Activated T-cell treated with anti-CD3 and anti-CD28 coated beads, Interleukin-2, amount 50 U/mL, for 72 hours (primary cell): ENCODE results near the gene AFAP1. TPM values are rescaled to one million over a fixed set of nuclear protein-coding genes. Genes with fewer than 3 reads are reported as not detected.

Source experiments
- ATAC-seq, 2 donors: fragments of 150-1000 bp; cut with Tn5 transposase; replicated peaks in 1 of 2; 2 replicates each; pipeline ENCODE4 v1.10.0; 2021; ENCODE audit warnings: moderate library complexity in 2 of 2, mild to moderate bottlenecking in 1 of 2
- DNase-seq, 2 donors: peaks; one replicate each; pipeline ENCODE4 v3.0.0; 2021 to 2022; ENCODE audit warnings: mixed read lengths in 1 of 2
- H3K27ac Mint-ChIP-seq: one replicate; pipeline ENCODE4 v1.8.0; 2022; ENCODE audit warnings: mild to moderate bottlenecking, moderate library complexity, mixed read lengths
- H3K27me3 Mint-ChIP-seq: one replicate; pipeline ENCODE4 v1.8.0; 2022; ENCODE audit warnings: low read depth, mixed read lengths
- H3K36me3 Mint-ChIP-seq, 2 donors: one replicate each; pipeline ENCODE4 v1.8.0; 2022; ENCODE audit warnings: mixed read lengths in 2 of 2, mild to moderate bottlenecking in 1 of 2; ENCODE audit not compliant: insufficient read depth in 2 of 2
- H3K4me1 Mint-ChIP-seq: one replicate; pipeline ENCODE4 v1.8.0; 2022; ENCODE audit warnings: low read depth, mixed read lengths
- H3K4me3 Mint-ChIP-seq, 2 donors: one replicate each; pipeline ENCODE4 v1.8.0; 2022; ENCODE audit warnings: mild to moderate bottlenecking in 2 of 2, mixed read lengths in 2 of 2, moderate library complexity in 2 of 2
- H3K9me3 Mint-ChIP-seq, 2 donors: one replicate each; pipeline ENCODE4 v1.8.0; 2022; ENCODE audit warnings: mixed read lengths in 2 of 2
- total RNA-seq, 2 donors: library from RNA; stranded (reverse); gene quantifications; one replicate each; pipeline ENCODE4 v1.2.3, GENCODE V29; 2022

The AFAP1 gene
- total RNA-seq, 2 donors from 2014 or later: 30.6 to 49.3 TPM

- H3K4me1 Mint-ChIP-seq: no peaks in the 10 kb centered on the region
Observed at GRCh38 chr4:7756561-7757355, 182.9 kb downstream of the AFAP1 start.

GRCh38 chr4:7756071-7756470, 183.6 kb downstream of the AFAP1 start:
- Mint-ChIP-seq H3K9me3 (no peaks in the 10 kb centered on the region), H3K36me3 (no peaks in the 10 kb centered on the region), H3K4me1 (no peaks in the 10 kb centered on the region), H3K4me3 (no peak overlapping the region), H3K27me3 (no peaks in the 10 kb centered on the region), H3K27ac (no peak overlapping the region)
- ATAC-seq (no peak), DNase-seq (no peak)

More at GRCh38 chr4:7756561-7757355, 182.9 kb downstream of the AFAP1 start:
- Mint-ChIP-seq H3K9me3 (no peaks in the 10 kb centered on the region), H3K36me3 (no peaks in the 10 kb centered on the region), H3K4me3 (no peak overlapping the region), H3K27ac (peak overlapping the region; percentile 19), H3K27me3 (no peaks in the 10 kb centered on the region)
- DNase-seq (no peak), ATAC-seq (no peak)

- Mint-ChIP-seq H3K4me1 (peaks cover 1% of the 10 kb centered on the region), H3K36me3 (no peaks in the 10 kb centered on the region), H3K27me3 (no peaks in the 10 kb centered on the region), H3K9me3 (no peaks in the 10 kb centered on the region), H3K27ac (no peak overlapping the region), H3K4me3 (no peak overlapping the region)
- DNase-seq: no peak
- no peak for ATAC-seq
Observed at GRCh38 chr4:7755561-7755960, 184.1 kb downstream of the AFAP1 start.

GRCh38 chr4:7754565-7755262, 184.9 kb downstream of the AFAP1 start:
- no peak overlapping the region for H3K4me3 Mint-ChIP-seq
- H3K27ac Mint-ChIP-seq: no peak overlapping the region
- no peak for ATAC-seq
- H3K27me3 Mint-ChIP-seq: no peaks in the 10 kb centered on the region
- no peaks in the 10 kb centered on the region for H3K36me3 Mint-ChIP-seq
- no peaks in the 10 kb centered on the region for H3K9me3 Mint-ChIP-seq
- H3K4me1 Mint-ChIP-seq: peaks cover 10% of the 10 kb centered on the region
- no peak for DNase-seq

GRCh38 chr4:7753931-7754465, 185.7 kb downstream of the AFAP1 start:
- Mint-ChIP-seq H3K27ac (no peak overlapping the region), H3K9me3 (no peaks in the 10 kb centered on the region), H3K4me3 (no peak overlapping the region), H3K4me1 (peaks cover 16% of the 10 kb centered on the region), H3K36me3 (no peaks in the 10 kb centered on the region), H3K27me3 (no peaks in the 10 kb centered on the region)
- DNase-seq (no peak), ATAC-seq (no peak)

GRCh38 chr4:7753271-7753670, 186.4 kb downstream of the AFAP1 start:
- no peaks in the 10 kb centered on the region for H3K27me3 Mint-ChIP-seq
- no peaks in the 10 kb centered on the region for H3K9me3 Mint-ChIP-seq
- peaks cover 16% of the 10 kb centered on the region for H3K4me1 Mint-ChIP-seq
- H3K36me3 Mint-ChIP-seq: no peaks in the 10 kb centered on the region
- DNase-seq (no peak), ATAC-seq (no peak)
- no peak overlapping the region for H3K4me3 Mint-ChIP-seq
- H3K27ac Mint-ChIP-seq: no peak overlapping the region

- ATAC-seq (no peak), DNase-seq (no peak)
- no peaks in the 10 kb centered on the region for H3K9me3 Mint-ChIP-seq
- H3K27ac Mint-ChIP-seq: no peak overlapping the region
- no peaks in the 10 kb centered on the region for H3K36me3 Mint-ChIP-seq
- no peaks in the 10 kb centered on the region for H3K27me3 Mint-ChIP-seq
- H3K4me3 Mint-ChIP-seq: no peak overlapping the region
- peaks cover 16% of the 10 kb centered on the region for H3K4me1 Mint-ChIP-seq
Observed at GRCh38 chr4:7752649-7753048, 187.0 kb downstream of the AFAP1 start.

- DNase-seq (no peak), ATAC-seq (no peak)
- Mint-ChIP-seq H3K4me1 (peaks cover 16% of the 10 kb centered on the region), H3K4me3 (no peak overlapping the region), H3K9me3 (no peaks in the 10 kb centered on the region), H3K27me3 (no peaks in the 10 kb centered on the region), H3K27ac (no peak overlapping the region), H3K36me3 (no peaks in the 10 kb centered on the region)
Observed at GRCh38 chr4:7750972-7751371, 188.7 kb downstream of the AFAP1 start.

GRCh38 chr4:7750523-7750922, 189.1 kb downstream of the AFAP1 start:
- no peaks in the 10 kb centered on the region for H3K27me3 Mint-ChIP-seq
- H3K4me1 Mint-ChIP-seq: peaks cover 16% of the 10 kb centered on the region
- no peaks in the 10 kb centered on the region for H3K36me3 Mint-ChIP-seq
- ATAC-seq (no peak), DNase-seq (no peak)
- no peaks in the 10 kb centered on the region for H3K9me3 Mint-ChIP-seq
- no peak overlapping the region for H3K27ac Mint-ChIP-seq
- H3K4me3 Mint-ChIP-seq: no peak overlapping the region

GRCh38 chr4:7747566-7747965, 192.1 kb downstream of the AFAP1 start:
- Mint-ChIP-seq H3K27ac (no peak overlapping the region), H3K4me1 (peaks cover 21% of the 10 kb centered on the region)

GRCh38 chr4:7747062-7747385, 192.6 kb downstream of the AFAP1 start:
- no peaks in the 10 kb centered on the region for H3K9me3 Mint-ChIP-seq
- DNase-seq (no peak), ATAC-seq (no peak)
- no peaks in the 10 kb centered on the region for H3K27me3 Mint-ChIP-seq
- peaks cover 21% of the 10 kb centered on the region for H3K4me1 Mint-ChIP-seq
- H3K36me3 Mint-ChIP-seq: no peaks in the 10 kb centered on the region
- H3K27ac Mint-ChIP-seq: no peak overlapping the region
- no peak overlapping the region for H3K4me3 Mint-ChIP-seq

More at GRCh38 chr4:7747566-7747965, 192.1 kb downstream of the AFAP1 start:
- H3K36me3 Mint-ChIP-seq: no peaks in the 10 kb centered on the region
- H3K9me3 Mint-ChIP-seq: no peaks in the 10 kb centered on the region
- H3K27me3 Mint-ChIP-seq: no peaks in the 10 kb centered on the region
- DNase-seq (no peak), ATAC-seq (no peak)
- H3K4me3 Mint-ChIP-seq: no peak overlapping the region

- no peak for ATAC-seq
- no peak overlapping the region for H3K27ac Mint-ChIP-seq
- H3K36me3 Mint-ChIP-seq: no peaks in the 10 kb centered on the region
- H3K4me3 Mint-ChIP-seq: no peak overlapping the region
- H3K4me1 Mint-ChIP-seq: peaks cover 21% of the 10 kb centered on the region
- no peaks in the 10 kb centered on the region for H3K27me3 Mint-ChIP-seq
- H3K9me3 Mint-ChIP-seq: no peaks in the 10 kb centered on the region
- DNase-seq: no peak
Observed at GRCh38 chr4:7746351-7747061, 193.2 kb downstream of the AFAP1 start.

- no peak overlapping the region for H3K27ac Mint-ChIP-seq
- no peaks in the 10 kb centered on the region for H3K36me3 Mint-ChIP-seq
- no peak overlapping the region for H3K4me3 Mint-ChIP-seq
Observed at GRCh38 chr4:7745301-7745885, 194.3 kb downstream of the AFAP1 start.

More at GRCh38 chr4:7745301-7745885, 194.3 kb downstream of the AFAP1 start:
- no peaks in the 10 kb centered on the region for H3K9me3 Mint-ChIP-seq
- peaks cover 18% of the 10 kb centered on the region for H3K4me1 Mint-ChIP-seq
- DNase-seq (no peak), ATAC-seq (no peak)
- H3K27me3 Mint-ChIP-seq: no peaks in the 10 kb centered on the region
